IPS-18c (cell line): Measurements from ENCODE around the gene TRAF6.
"Not testable (repeated sequence)": the region's sequence is repeated elsewhere in the genome, so short reads cannot be mapped to it uniquely, and the experiment has no call there.

Experiments used
- H3K4me3 ChIP-seq: 2 replicates; pipeline ENCODE4 v1.7.0; 2013; ENCODE audit warnings: low read depth, mild to moderate bottlenecking, low read length, moderate library complexity; ENCODE audit not compliant: insufficient read depth
- H3K9me3 ChIP-seq: one replicate; pipeline ENCODE4 v1.6.1; 2013; ENCODE audit warnings: mild to moderate bottlenecking, low read length, moderate library complexity; ENCODE audit not compliant: control insufficient read depth, insufficient read depth

TRAF6 gene

DNA sequence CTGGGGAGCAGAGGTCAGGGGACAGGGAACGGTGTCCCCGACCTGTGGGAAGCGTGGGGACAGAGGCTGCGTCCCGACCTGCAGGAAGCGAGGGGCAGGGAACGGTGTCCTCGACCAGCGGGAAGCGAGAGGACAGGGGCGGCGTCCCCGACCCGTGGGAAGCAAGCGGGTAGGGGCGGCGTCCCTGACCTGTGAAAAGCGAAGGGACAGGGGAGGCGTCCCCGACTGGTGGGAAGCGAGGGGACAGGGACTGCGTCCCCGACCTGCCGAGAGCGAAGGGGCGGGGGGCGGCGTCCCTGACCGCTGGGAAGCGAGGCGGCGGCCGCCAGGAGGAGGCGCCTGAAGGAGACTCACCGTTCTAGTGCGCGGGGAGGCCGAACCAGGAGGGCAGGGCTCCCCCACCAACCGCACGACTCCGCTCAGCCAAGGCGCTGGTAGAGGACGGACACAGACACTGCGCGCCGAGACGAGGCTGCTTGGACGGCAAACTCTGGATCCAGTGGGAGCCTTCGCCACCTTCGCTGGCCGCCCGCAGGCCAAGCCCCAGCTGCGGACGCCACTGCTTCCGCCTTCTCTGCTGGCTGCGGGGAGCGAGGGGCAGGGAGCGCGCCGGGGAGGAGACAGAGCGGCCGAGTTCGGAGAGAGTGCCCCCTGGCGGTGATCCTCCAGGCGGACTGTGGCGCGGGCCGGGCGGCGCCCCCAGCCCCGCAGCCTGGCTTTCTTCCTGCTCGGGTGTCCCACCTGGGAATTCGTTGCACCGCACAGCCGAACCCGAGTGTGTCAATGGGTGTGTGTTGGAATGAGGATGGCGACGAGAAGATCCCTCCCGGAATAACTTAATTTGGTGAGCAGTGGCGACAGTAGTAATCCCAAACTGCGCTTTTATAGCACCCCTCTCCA is at the start of gene TRAF6:
TSS of gene TRAF6 (minus strand) at position 579 of the 900 bp plus-strand sequence. CDS start 8,757 bp downstream, outside the sequence.
- Histone ChIP-seq H3K9me3 (no peaks in the 10 kb centered on the region), H3K4me3 (peak within 1 kb of the TSS; percentile 99)

DNA sequence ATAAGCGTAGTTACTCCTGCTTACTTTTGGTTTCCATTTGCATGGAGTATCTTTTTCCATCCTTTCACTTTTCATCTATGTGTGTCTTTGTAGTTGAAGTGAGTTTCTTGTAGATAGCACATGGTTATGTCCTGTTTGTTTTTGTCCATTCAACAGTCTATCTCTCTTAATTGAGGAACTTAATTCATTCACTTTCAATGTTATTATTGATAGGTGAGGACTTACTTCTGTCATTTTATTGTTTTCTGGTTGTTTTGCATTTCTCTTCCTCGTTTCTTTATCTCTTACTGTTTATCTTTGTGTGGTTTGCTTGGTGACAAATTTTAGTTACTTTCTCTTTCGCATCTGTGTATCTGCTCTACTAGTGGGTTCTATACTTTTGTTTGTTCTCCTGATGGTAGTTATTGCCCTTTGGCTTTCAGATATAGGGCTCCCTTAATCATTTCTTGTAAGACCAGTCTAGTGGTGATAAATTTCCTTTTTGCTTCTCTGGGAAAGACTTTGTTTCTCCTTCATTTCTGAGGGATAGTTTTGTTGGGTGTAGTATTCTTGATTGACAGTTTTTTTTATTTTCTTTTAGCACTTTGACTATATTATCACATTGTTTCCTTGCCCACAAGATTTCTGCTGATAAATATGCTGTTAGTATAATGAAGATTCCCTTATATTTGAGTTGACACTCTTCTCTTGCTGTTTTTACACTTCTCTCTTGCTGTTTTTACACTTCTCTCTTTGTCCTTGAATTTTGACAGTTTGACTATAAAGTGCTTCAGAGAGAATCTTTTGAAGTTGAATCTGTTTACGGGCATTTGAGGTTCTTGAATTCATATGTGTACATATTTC is 48.7 kb upstream of the TRAF6 start:
- Histone ChIP-seq H3K9me3 (no peaks in the 10 kb centered on the region), H3K4me3 (no peak overlapping the region)

DNA sequence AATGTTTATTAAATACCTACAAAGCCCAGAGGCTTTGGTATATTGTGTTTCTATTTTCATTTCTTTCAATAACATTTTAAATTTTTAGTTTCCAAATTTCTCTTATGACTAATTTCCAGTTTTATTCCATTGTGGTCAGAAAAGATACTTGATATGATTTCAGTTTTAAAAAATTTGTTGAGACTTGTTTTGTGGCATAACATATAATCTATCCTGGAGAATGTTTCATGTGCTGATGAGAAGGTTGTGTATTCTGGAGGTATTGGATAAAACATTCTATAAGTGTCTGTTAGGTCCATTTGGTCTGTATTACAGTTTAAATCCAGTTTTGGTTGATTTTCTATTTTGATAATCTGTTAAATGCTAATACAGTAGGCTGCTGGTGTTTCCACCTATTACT is 47.9 kb upstream of the TRAF6 start:
- H3K4me3 ChIP-seq: no peak overlapping the region
- no peaks in the 10 kb centered on the region for H3K9me3 ChIP-seq

DNA sequence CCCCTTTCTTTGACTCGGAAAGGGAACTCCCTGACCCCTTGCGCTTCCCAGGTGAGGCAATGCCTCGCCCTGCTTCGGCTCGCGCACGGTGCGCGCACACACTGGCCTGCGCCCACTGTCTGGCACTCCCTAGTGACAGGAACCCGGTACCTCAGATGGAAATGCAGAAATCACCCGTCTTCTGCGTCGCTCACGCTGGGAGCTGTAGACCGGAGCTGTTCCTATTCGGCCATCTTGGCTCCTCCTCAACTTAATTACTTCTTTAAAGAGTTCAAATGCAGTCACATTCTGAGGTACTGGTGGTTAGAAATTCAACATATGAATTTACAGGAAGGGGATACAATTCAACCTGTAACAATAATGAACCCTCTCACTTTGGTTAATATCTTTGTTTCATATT is 47.3 kb upstream of the TRAF6 start:
- not testable (repeated sequence) for H3K9me3 ChIP-seq
- peak overlapping the region; percentile 24; the same call in 1 of the 2 replicates for H3K4me3 ChIP-seq

- Histone ChIP-seq H3K9me3 (no peaks in the 10 kb centered on the region), H3K4me3 (no peak overlapping the region)
Observed at GRCh38 chr11:36550385-36551115, 40.5 kb upstream of the TRAF6 start.

GRCh38 chr11:36540998-36541397 is 30.9 kb upstream of the TRAF6 start:
- H3K9me3 ChIP-seq: no peaks in the 10 kb centered on the region
- no peak overlapping the region for H3K4me3 ChIP-seq

- no peak overlapping the region for H3K4me3 ChIP-seq
- no peaks in the 10 kb centered on the region for H3K9me3 ChIP-seq
Observed at GRCh38 chr11:36534276-36534840, 24.3 kb upstream of the TRAF6 start.

- Histone ChIP-seq H3K9me3 (no peaks in the 10 kb centered on the region), H3K4me3 (no peak overlapping the region)
Observed at GRCh38 chr11:36532941-36533601, 23.0 kb upstream of the TRAF6 start.

DNA sequence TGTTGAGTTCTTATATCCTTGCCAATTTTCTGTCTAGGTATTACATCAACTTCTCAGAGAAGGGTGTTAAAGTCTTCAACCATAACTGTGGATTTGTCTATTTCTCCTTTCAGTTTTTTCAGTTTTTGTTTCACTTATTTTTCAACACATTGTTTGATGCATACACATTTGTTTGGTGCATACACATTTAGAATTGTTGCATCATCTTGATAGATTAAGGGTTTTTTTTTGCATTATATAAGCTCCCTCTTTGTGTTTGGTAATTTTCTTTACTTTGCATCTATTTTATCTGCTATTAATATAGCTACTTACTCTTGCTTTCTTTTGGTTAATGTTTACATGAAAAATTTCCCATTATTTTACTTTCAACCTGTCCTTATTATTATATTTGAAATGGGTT is 20.8 kb upstream of the TRAF6 start:
- no peaks in the 10 kb centered on the region for H3K9me3 ChIP-seq
- H3K4me3 ChIP-seq: no peak overlapping the region

- no peak overlapping the region for H3K4me3 ChIP-seq
- H3K9me3 ChIP-seq: no peaks in the 10 kb centered on the region
Observed at GRCh38 chr11:36513965-36514364, 3.9 kb upstream of the TRAF6 start.

- Histone ChIP-seq H3K4me3 (no peak overlapping the region), H3K9me3 (no peaks in the 10 kb centered on the region)
Observed at GRCh38 chr11:36512016-36512415, 1.9 kb upstream of the TRAF6 start.

GRCh38 chr11:36511062-36511461 is 990 bp upstream of the TRAF6 start:
- H3K9me3 ChIP-seq, H3K4me3 ChIP-seq: not testable (repeated sequence)

- Histone ChIP-seq H3K9me3 (no peaks in the 10 kb centered on the region), H3K4me3 (peak overlapping the region; percentile 99)
Observed at GRCh38 chr11:36510594-36510942, 496 bp upstream of the TRAF6 start.

GRCh38 chr11:36509201-36509639 is 852 bp downstream of the TRAF6 start:
- Histone ChIP-seq H3K4me3 (peak overlapping the region; percentile 99), H3K9me3 (no peaks in the 10 kb centered on the region)

DNA sequence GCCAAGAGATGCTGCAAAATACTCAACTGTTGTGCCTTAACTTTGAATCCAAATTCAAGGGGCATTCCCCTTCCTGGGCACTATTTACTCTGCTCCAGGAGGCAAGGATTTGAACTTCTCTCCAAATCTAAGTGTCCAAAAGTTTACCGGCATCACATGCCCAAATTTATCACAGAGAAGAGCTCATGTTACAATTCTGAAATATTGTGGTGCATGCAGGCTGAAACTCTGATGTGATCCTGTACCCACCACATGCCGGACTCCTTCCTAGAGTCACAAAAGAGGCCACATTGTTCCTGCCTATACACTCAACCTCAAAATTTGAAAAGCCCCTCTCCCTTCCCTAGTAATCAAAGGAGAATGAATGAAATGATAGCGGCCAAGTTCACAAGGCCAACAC is 1.3 kb downstream of the TRAF6 start:
- no peaks in the 10 kb centered on the region for H3K9me3 ChIP-seq
- peak overlapping the region; percentile 99; the same call in 1 of the 2 replicates for H3K4me3 ChIP-seq

DNA sequence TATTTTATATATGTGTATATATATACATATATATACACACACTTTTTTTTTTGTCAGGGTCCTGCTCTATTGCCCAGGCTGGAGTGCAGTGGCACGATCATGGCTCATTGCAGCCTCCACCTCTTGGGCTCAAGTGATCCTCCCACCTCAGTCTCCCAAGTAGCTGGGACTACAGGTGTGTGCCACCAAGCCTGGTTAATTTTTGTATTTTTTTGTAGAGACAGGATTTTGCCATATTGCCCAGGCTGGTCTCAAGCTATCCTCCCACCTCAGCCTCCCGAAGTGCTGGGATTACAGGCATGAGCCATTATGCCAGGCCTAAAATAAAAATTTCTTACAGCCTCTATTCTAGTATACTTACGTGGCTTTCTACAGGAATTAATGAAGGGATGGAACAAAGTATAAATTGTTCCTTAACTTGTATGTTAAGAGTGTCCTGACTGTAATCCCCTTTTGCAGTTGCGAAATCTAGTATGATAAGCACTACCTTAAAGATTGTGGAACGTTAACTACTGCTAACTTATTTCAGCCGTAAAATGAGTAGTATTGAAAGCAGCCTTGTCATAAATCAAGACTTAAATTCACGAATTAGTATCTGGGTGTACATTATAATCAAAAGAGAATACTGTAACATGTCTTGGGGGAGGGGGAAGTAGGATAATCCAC is 2.1 kb downstream of the TRAF6 start:
- H3K4me3 ChIP-seq: no peak overlapping the region
- H3K9me3 ChIP-seq: no peaks in the 10 kb centered on the region
